Neuronal stem cell (in vitro differentiated cells): ENCODE measurements around the gene MACF1.

Experiments used
- DNase-seq: peaks from one replicate; pipeline ENCODE4 v3.0.0-alpha.2; 2013; ENCODE audit warnings: low spot score
- H2AFZ ChIP-seq: one replicate; pipeline ENCODE4 v1.6.1; 2013; ENCODE audit warnings: mild to moderate bottlenecking, low read length, inconsistent platforms
- H2AK5ac ChIP-seq: 2 replicates; pipeline ENCODE4 v1.6.1; 2013; ENCODE audit warnings: low read depth, mild to moderate bottlenecking, inconsistent platforms, low read length, moderate library complexity, mixed read lengths
- H2BK120ac ChIP-seq: 2 replicates; pipeline ENCODE4 v1.6.1; 2013; ENCODE audit warnings: low read depth, mild to moderate bottlenecking, inconsistent platforms, low read length, moderate library complexity, mixed read lengths
- H2BK12ac ChIP-seq: one replicate; pipeline ENCODE4 v1.6.1; 2013; ENCODE audit warnings: low read length, inconsistent platforms
- H2BK15ac ChIP-seq: 2 replicates; pipeline ENCODE4 v1.6.1; 2013; ENCODE audit warnings: mild to moderate bottlenecking, low read length, inconsistent platforms, mixed read lengths
- H2BK5ac ChIP-seq: one replicate; pipeline ENCODE4 v1.6.1; 2013; ENCODE audit warnings: inconsistent platforms, mild to moderate bottlenecking, low read length, moderate library complexity
- H3K14ac ChIP-seq: one replicate; pipeline ENCODE4 v1.6.1; 2013; ENCODE audit warnings: low read length, inconsistent platforms
- H3K18ac ChIP-seq: 2 replicates; pipeline ENCODE4 v1.6.1; 2013; ENCODE audit warnings: low read length, inconsistent platforms
- H3K23ac ChIP-seq: 2 replicates; pipeline ENCODE4 v1.6.1; 2013; ENCODE audit warnings: low read depth, mild to moderate bottlenecking, mixed read lengths, low read length, inconsistent platforms; ENCODE audit not compliant: poor library complexity
- H3K27ac ChIP-seq: replicated peaks from 3 replicates; pipeline ENCODE4 v1.5.1; 2013; ENCODE audit warnings: low read length, inconsistent platforms
- H3K27me3 ChIP-seq, 3 experiments: 2 replicates each; pipeline ENCODE4 v1.6.1; 2013; ENCODE audit warnings: low read length in 3 of 3, mild to moderate bottlenecking in 2 of 3, inconsistent platforms in 1 of 3, low read depth in 1 of 3, mixed read lengths in 1 of 3, moderate library complexity in 1 of 3; ENCODE audit not compliant: control insufficient read depth in 3 of 3, insufficient read depth in 3 of 3
- H3K36me3 ChIP-seq, 2 donors: replicated peaks in 1 of 2; 2 replicates each; pipeline ENCODE4 v1.6.1; 2013; ENCODE audit warnings: low read length in 2 of 2; ENCODE audit not compliant: control insufficient read depth in 2 of 2, insufficient read depth in 2 of 2
- H3K4ac ChIP-seq: 2 replicates; pipeline ENCODE4 v1.6.1; 2013; ENCODE audit warnings: inconsistent platforms, mild to moderate bottlenecking, low read length, moderate library complexity
- H3K4me1 ChIP-seq, 2 donors: 1 replicate in 1 of 2; 2 replicates in 1 of 2; pipeline ENCODE4 v1.6.1; 2013; ENCODE audit warnings: low read length in 2 of 2, low read depth in 1 of 2; ENCODE audit not compliant: control insufficient read depth in 2 of 2, insufficient read depth in 1 of 2
- H3K4me2 ChIP-seq: one replicate; pipeline ENCODE4 v1.6.1; 2013; ENCODE audit warnings: mild to moderate bottlenecking, low read length, inconsistent platforms; ENCODE audit not compliant: insufficient read depth, poor library complexity, severe bottlenecking
- H3K4me3 ChIP-seq, 2 donors: 2 replicates each; pipeline ENCODE4 v1.5.1; 2013; ENCODE audit warnings: low read length in 2 of 2, mild to moderate bottlenecking in 2 of 2, inconsistent platforms in 1 of 2, moderate library complexity in 1 of 2
- H3K79me1 ChIP-seq: one replicate; pipeline ENCODE4 v1.6.1; 2013; ENCODE audit warnings: low read depth, mild to moderate bottlenecking, inconsistent platforms, low read length, moderate library complexity
- H3K9ac ChIP-seq: one replicate; pipeline ENCODE4 v1.6.1; 2013; ENCODE audit warnings: mild to moderate bottlenecking, low read depth, low read length, inconsistent platforms; ENCODE audit not compliant: poor library complexity
- H3K9me3 ChIP-seq, 2 donors: replicated peaks in 1 of 2; 2 replicates each; pipeline versions ENCODE3 to v1.6.1; 2013; ENCODE audit warnings: low read length in 2 of 2, mild to moderate bottlenecking in 2 of 2, inconsistent platforms in 1 of 2, low read depth in 1 of 2, mixed read lengths in 1 of 2, moderate library complexity in 1 of 2; ENCODE audit not compliant: control insufficient read depth in 2 of 2, insufficient read depth in 1 of 2
- H4K8ac ChIP-seq: one replicate; pipeline ENCODE4 v1.6.1; 2013; ENCODE audit warnings: low read depth, mild to moderate bottlenecking, inconsistent platforms, low read length, moderate library complexity
- H4K91ac ChIP-seq: one replicate; pipeline ENCODE4 v1.6.1; 2013; ENCODE audit warnings: low read length, low read depth, mild to moderate bottlenecking, inconsistent platforms; ENCODE audit not compliant: poor library complexity
- WGBS, 2 donors: extraction: QIAGEN DNeasy Blood & Tissue Kit; methylation state at CpG; one replicate each; pipeline ENCODE4 v1.1.7; 2013; ENCODE audit warnings: missing lambda C conversion rate in 2 of 2, mixed read lengths in 1 of 2; ENCODE audit not compliant: insufficient read length in 2 of 2, insufficient replicate concordance in 1 of 2; ENCODE audit errors: extremely low coverage in 2 of 2; 5-methylcytosine and 5-hydroxymethylcytosine counted together

The MACF1 gene

GRCh38 chr1:39305555-39305954, 101.1 kb downstream of the MACF1 start:
- H3K14ac ChIP-seq = no peak overlapping the region
- peaks cover 26 to 91% of the 10 kb centered on the region in 2 donors for H3K36me3 ChIP-seq
- no peak overlapping the region for H3K23ac ChIP-seq
- no peak overlapping the region for H3K27ac ChIP-seq
- peaks cover 6% of the 10 kb centered on the region for H3K79me1 ChIP-seq
- no peak for DNase-seq
- H3K4ac ChIP-seq = no peak overlapping the region
- peaks cover 2 to 10% of the 10 kb centered on the region in 2 donors for H3K9me3 ChIP-seq
- no peak overlapping the region for H2AFZ ChIP-seq
- H2AK5ac ChIP-seq = no peak overlapping the region
- H3K4me2 ChIP-seq = no peak overlapping the region
- no peak overlapping the region for H2BK120ac ChIP-seq
- H4K8ac ChIP-seq = no peak overlapping the region
- H3K27me3 ChIP-seq = no peaks in the 10 kb centered on the region
- H2BK5ac ChIP-seq = no peak overlapping the region
- H3K9ac ChIP-seq = no peak overlapping the region
- whole genome bisulfite sequencing, 2 donors = no CpG with 5 or more reads among the region's 2 CpGs
- H3K4me1 ChIP-seq = no peaks in the 10 kb centered on the region
- no peak overlapping the region for H2BK12ac ChIP-seq
- no peak overlapping the region for H4K91ac ChIP-seq
- H2BK15ac ChIP-seq = no peak overlapping the region
- no peak overlapping the region for H3K18ac ChIP-seq
- H3K4me3 ChIP-seq = no peak overlapping the region

- H3K9me3 ChIP-seq = no peaks in the 10 kb centered on the region
- H2BK5ac ChIP-seq = no peak overlapping the region
- H3K14ac ChIP-seq = no peak overlapping the region
- DNase-seq = no peak
- no peak overlapping the region for H2AK5ac ChIP-seq
- no peaks in the 10 kb centered on the region for H3K27me3 ChIP-seq
- H2BK15ac ChIP-seq = no peak overlapping the region
- H2BK12ac ChIP-seq = no peak overlapping the region
- WGBS, 2 donors = no CpG with 5 or more reads among the region's 6 CpGs
- no peak overlapping the region for H3K4me3 ChIP-seq
- H3K4me1 ChIP-seq = no peaks in the 10 kb centered on the region
- no peak overlapping the region for H2BK120ac ChIP-seq
- no peak overlapping the region for H3K18ac ChIP-seq
- no peak overlapping the region for H3K4ac ChIP-seq
- H3K27ac ChIP-seq = no peak overlapping the region
- H3K79me1 ChIP-seq = no peaks in the 10 kb centered on the region
- H3K23ac ChIP-seq = no peak overlapping the region
- no peak overlapping the region for H3K9ac ChIP-seq
- H4K91ac ChIP-seq = no peak overlapping the region
- no peak overlapping the region for H4K8ac ChIP-seq
- H2AFZ ChIP-seq = no peak overlapping the region
- no peak overlapping the region for H3K4me2 ChIP-seq
- H3K36me3 ChIP-seq = peaks cover 19 to 93% of the 10 kb centered on the region in 2 donors
Measured at GRCh38 chr1:39310015-39310414, 105.5 kb downstream of the MACF1 start.

DNA sequence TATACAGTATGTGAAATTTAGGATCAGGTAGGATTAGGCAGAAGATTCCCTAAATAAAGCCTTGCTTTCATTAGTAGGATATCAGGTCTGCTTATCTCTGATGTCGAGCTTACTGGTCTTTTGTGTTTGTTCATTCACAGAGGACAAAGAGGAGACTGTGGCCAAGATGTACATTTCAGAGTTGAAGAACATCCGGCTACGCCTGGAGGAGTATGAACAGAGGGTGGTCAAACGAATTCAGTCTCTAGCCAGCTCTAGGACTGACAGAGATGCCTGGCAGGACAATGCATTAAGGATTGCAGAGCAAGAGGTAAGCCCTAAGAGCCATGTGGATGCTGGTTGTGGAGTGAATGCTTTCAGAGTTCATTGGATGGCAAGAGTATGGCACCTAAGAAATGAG, 106.2 kb downstream of the MACF1 start:
- H3K36me3 ChIP-seq = peaks cover 19 to 93% of the 10 kb centered on the region in 2 donors
- H4K8ac ChIP-seq = no peak overlapping the region
- WGBS, 2 donors = no CpG with 5 or more reads among the region's 4 CpGs

GRCh38 chr1:39317111-39317510, 112.6 kb downstream of the MACF1 start:
- H3K4me3 ChIP-seq = no peak overlapping the region
- no peak overlapping the region for H2BK5ac ChIP-seq
- WGBS, 2 donors = no CpG with 5 or more reads among the region's 8 CpGs
- no peak overlapping the region for H3K14ac ChIP-seq
- DNase-seq = no peak
- H3K36me3 ChIP-seq = peaks cover 35 to 99% of the 10 kb centered on the region in 2 donors
- H2AFZ ChIP-seq = no peak overlapping the region
- no peak overlapping the region for H4K91ac ChIP-seq
- no peaks in the 10 kb centered on the region for H3K27me3 ChIP-seq
- H3K23ac ChIP-seq = no peak overlapping the region
- no peak overlapping the region for H3K9ac ChIP-seq
- no peaks in the 10 kb centered on the region for H3K4me1 ChIP-seq
- H2BK120ac ChIP-seq = no peak overlapping the region
- no peak overlapping the region for H3K18ac ChIP-seq
- H2BK12ac ChIP-seq = no peak overlapping the region
- H2BK15ac ChIP-seq = no peak overlapping the region
- H2AK5ac ChIP-seq = no peak overlapping the region
- H3K27ac ChIP-seq = no peak overlapping the region
- no peaks in the 10 kb centered on the region for H3K79me1 ChIP-seq
- H3K4me2 ChIP-seq = no peak overlapping the region
- no peaks in the 10 kb centered on the region for H3K9me3 ChIP-seq
- H4K8ac ChIP-seq = no peak overlapping the region
- H3K4ac ChIP-seq = no peak overlapping the region

More for the DNA sequence above, 106.2 kb downstream of the MACF1 start:
- no peaks in the 10 kb centered on the region for H3K79me1 ChIP-seq
- no peak overlapping the region for H2BK15ac ChIP-seq
- H2BK12ac ChIP-seq = no peak overlapping the region
- H2BK120ac ChIP-seq = no peak overlapping the region
- no peak overlapping the region for H3K18ac ChIP-seq
- DNase-seq = no peak
- no peak overlapping the region for H2BK5ac ChIP-seq
- no peak overlapping the region for H4K91ac ChIP-seq
- no peak overlapping the region for H3K4ac ChIP-seq
- H3K23ac ChIP-seq = no peak overlapping the region
- H3K4me3 ChIP-seq = no peak overlapping the region
- H3K27me3 ChIP-seq = no peaks in the 10 kb centered on the region
- H3K4me1 ChIP-seq = no peaks in the 10 kb centered on the region
- no peak overlapping the region for H3K27ac ChIP-seq
- H3K9me3 ChIP-seq = no peaks in the 10 kb centered on the region
- H3K9ac ChIP-seq = no peak overlapping the region
- H2AFZ ChIP-seq = no peak overlapping the region
- H3K4me2 ChIP-seq = no peak overlapping the region
- H3K14ac ChIP-seq = no peak overlapping the region
- H2AK5ac ChIP-seq = no peak overlapping the region
